Measurements from ENCODE around the gene DGKQ. TPM values are rescaled to one million over a fixed set of nuclear protein-coding genes. Genes with fewer than 3 reads are reported as not detected.

The DGKQ gene
- total RNA-seq, 1 experiment from 2014 or later, result 12.2 TPM

GRCh38 chr4:995311-996026 lies 22.1 kb upstream of the DGKQ start:
- TF ChIP-seq SIN3A (IDR thresholded peaks at IDR 0.05; ENCODE audit: borderline replicate concordance, insufficient read depth, low read depth, low read length) (no peak), POLR2AphosphoS5 (IDR thresholded peaks at IDR 0.05; ENCODE audit: low read depth, low read length) (no peak), TCF7L2 (IDR thresholded peaks at IDR 0.05; ENCODE audit: low read depth, low read length) (no peak), CTCF (IDR thresholded peaks at IDR 0.05) (no peak; the same call in 1 of the 2 replicates), REST (IDR thresholded peaks at IDR 0.05; ENCODE audit: insufficient read depth in 1 of 2, low read depth in 2 of 2, low read length in 1 of 2) (no peak)
- CTCF ChIA-PET, result no interaction called here
- 0 out of 2 replicates have a peak, but pooled peaks have one; percentile 20 for ATAC-seq
- Histone ChIP-seq H3K36me3 (ENCODE audit: control insufficient read depth, insufficient read depth, low read length) (no peaks in the 10 kb centered on the region), H3K4me3 (ENCODE audit: low read depth in 2 of 2, low read length in 2 of 2) (no peak overlapping the region), H3K27me3 (ENCODE audit: control insufficient read depth, insufficient read depth, low read length) (no peaks in the 10 kb centered on the region), H3K4me1 (ENCODE audit: control insufficient read depth, insufficient read depth, low read length) (peaks cover 18% of the 10 kb centered on the region), H3K27ac (ENCODE audit: low read length) (no peak overlapping the region), H3K9me3 (ENCODE audit: control insufficient read depth, insufficient read depth, low read depth, low read length) (no peaks in the 10 kb centered on the region)
- in situ Hi-C loops (cut with HindIII; ENCODE audit: low pct_unique_long_range_greater_than_20kb, low sequenced_read_pairs) (no loop called here), intact Hi-C loops (cut with micrococcal nuclease; ENCODE audit: unreplicated experiment) (no loop called here)
- no peak for DNase-seq (ENCODE audit: low read depth, low spot score)
- POLR2A ChIA-PET, result no interaction called here
- no TSS peak for BruUV-seq (replicated peaks)

- TF ChIP-seq REST (IDR thresholded peaks at IDR 0.05; ENCODE audit: insufficient read depth in 1 of 2, low read depth in 2 of 2, low read length in 1 of 2) (no peak), TCF7L2 (IDR thresholded peaks at IDR 0.05; ENCODE audit: low read depth, low read length) (no peak), CTCF (IDR thresholded peaks at IDR 0.05) (no peak)
- H3K4me1 ChIP-seq (ENCODE audit: control insufficient read depth, insufficient read depth, low read length), result peaks cover 18% of the 10 kb centered on the region
- H3K27me3 ChIP-seq (ENCODE audit: control insufficient read depth, insufficient read depth, low read length), result no peaks in the 10 kb centered on the region
- ChIA-PET POLR2A (interaction anchor here (0.6 kb wide), 1 partner anchor 119 kb away, joined by 11 read pairs; no protein-coding TSS in a partner anchor), CTCF (no interaction called here)
- in situ Hi-C loops (cut with HindIII; ENCODE audit: low pct_unique_long_range_greater_than_20kb, low sequenced_read_pairs) (no loop called here), intact Hi-C loops (cut with micrococcal nuclease; ENCODE audit: unreplicated experiment) (no loop called here)
- peak within 1 kb of the TSS in 1 of 2 experiments; percentile 37; a peak in 3 of 4 replicates for H3K4me3 ChIP-seq (ENCODE audit: low read depth in 2 of 2, low read length in 2 of 2)
- BruUV-seq (replicated peaks), result no TSS peak
- no peaks in the 10 kb centered on the region for H3K9me3 ChIP-seq (ENCODE audit: control insufficient read depth, insufficient read depth, low read depth, low read length)
- H3K27ac ChIP-seq (ENCODE audit: low read length), result peak within 1 kb of the TSS; percentile 73
- DNase-seq (ENCODE audit: low read depth, low spot score) (no peak), ATAC-seq (peak; percentile 64)
- no peaks in the 10 kb centered on the region for H3K36me3 ChIP-seq (ENCODE audit: control insufficient read depth, insufficient read depth, low read length)
These were observed 20.0 kb upstream of the DGKQ start, which contains the start of gene SLC26A1 for GRCh38 chr4:993111-994029. Gene SLC26A1, minus strand, starts transcription at chr4:993404. Its CDS starts 1,701 bp downstream, at chr4:991703.
